MM.1S (cell line): ENCODE results near the gene PODXL2.

Experiments
- DNase-seq: peaks from one replicate; pipeline ENCODE4 v3.0.0-alpha.2; 2015
- H2AFZ ChIP-seq: fragments of 300-600 bp; sonication (generic); 2 replicates; pipeline ENCODE4 v1.6.0; 2016; ENCODE audit warnings: antibody characterized with exemption, low read length
- H3F3A ChIP-seq: fragments of 300-600 bp; sonication (generic); 2 replicates; pipeline ENCODE4 v1.6.1; 2016; ENCODE audit warnings: mild to moderate bottlenecking, antibody characterized with exemption, low read length, moderate library complexity, mixed read lengths; ENCODE audit not compliant: insufficient read depth
- H3K27ac ChIP-seq: fragments of 300-600 bp; sonication (generic); 2 replicates; pipeline ENCODE4 v1.5.1; 2016; ENCODE audit warnings: mild to moderate bottlenecking, low read length
- H3K27me3 ChIP-seq: fragments of 300-600 bp; sonication (generic); replicated peaks from 2 replicates; pipeline ENCODE4 v1.6.0; 2016; ENCODE audit warnings: low read length; ENCODE audit not compliant: insufficient read depth
- H3K36me3 ChIP-seq: fragments of 300-600 bp; sonication (generic); replicated peaks from 2 replicates; pipeline ENCODE4 v1.6.1; 2016; ENCODE audit warnings: mild to moderate bottlenecking, low read length, mixed read lengths; ENCODE audit not compliant: insufficient read depth
- H3K4me1 ChIP-seq: fragments of 300-600 bp; sonication (generic); 2 replicates; pipeline ENCODE4 v1.6.1; 2016; ENCODE audit warnings: low read length, mixed read lengths
- H3K4me2 ChIP-seq: fragments of 300-600 bp; sonication (generic); 2 replicates; pipeline ENCODE4 v1.6.0; 2016; ENCODE audit warnings: low read depth, low read length
- H3K4me3 ChIP-seq: fragments of 300-600 bp; sonication (generic); 2 replicates; pipeline ENCODE4 v1.5.1; 2016; ENCODE audit warnings: low read length, mixed read lengths
- H3K79me2 ChIP-seq: fragments of 300-600 bp; sonication (generic); 2 replicates; pipeline ENCODE4 v1.6.1; 2016; ENCODE audit warnings: mixed run types, low read length, mixed read lengths
- H3K9ac ChIP-seq: fragments of 300-600 bp; sonication (generic); 2 replicates; pipeline ENCODE4 v1.6.1; 2016; ENCODE audit warnings: low read length, mixed read lengths
- H3K9me2 ChIP-seq: fragments of 300-600 bp; sonication (generic); replicated peaks from 2 replicates; pipeline ENCODE4 v1.6.1; 2016; ENCODE audit warnings: mild to moderate bottlenecking, low read length, mixed read lengths; ENCODE audit not compliant: insufficient read depth
- H3K9me3 ChIP-seq: fragments of 300-600 bp; sonication (generic); replicated peaks from 2 replicates; pipeline ENCODE4 v1.6.1; 2016; ENCODE audit warnings: mild to moderate bottlenecking, low read length, mixed read lengths; ENCODE audit not compliant: insufficient read depth
- H4K20me1 ChIP-seq: fragments of 300-600 bp; sonication (generic); 2 replicates; pipeline ENCODE4 v1.6.1; 2016; ENCODE audit warnings: mild to moderate bottlenecking, low read length, moderate library complexity, mixed read lengths; ENCODE audit not compliant: insufficient read depth
- CTCF ChIP-seq: fragments of 300-600 bp; sonication (generic); IDR thresholded peaks from 2 replicates; pipeline ENCODE4 v1.5.1; 2016; ENCODE audit warnings: antibody characterized with exemption, low read length, mixed read lengths
- EZH2 ChIP-seq: fragments of 300-600 bp; sonication (generic); optimal IDR thresholded peaks from 2 replicates; pipeline ENCODE3; 2017; ENCODE audit warnings: low read depth, mild to moderate bottlenecking, antibody characterized with exemption, low read length, mixed read lengths
- EZH2phosphoT487 ChIP-seq: fragments of 300-600 bp; sonication (generic); IDR thresholded peaks from 2 replicates; pipeline ENCODE4 v1.6.1; 2018; ENCODE audit warnings: antibody characterized with exemption, low read length

PODXL2 gene

GRCh38 chr3:127687228-127687737 lies 58.3 kb downstream of the PODXL2 start:
- Histone ChIP-seq H3K4me2 (no peak overlapping the region), H3K27me3 (no peaks in the 10 kb centered on the region), H2AFZ (no peak overlapping the region), H4K20me1 (no peaks in the 10 kb centered on the region), H3K27ac (no peak overlapping the region), H3K9me3 (no peaks in the 10 kb centered on the region), H3K36me3 (no peaks in the 10 kb centered on the region), H3K4me3 (no peak overlapping the region), H3K79me2 (no peaks in the 10 kb centered on the region), H3K4me1 (no peaks in the 10 kb centered on the region), H3K9ac (no peak overlapping the region), H3K9me2 (no peaks in the 10 kb centered on the region), H3F3A (no peaks in the 10 kb centered on the region)
- no peak for TF ChIP-seq EZH2phosphoT487
- DNase-seq: no peak

DNA sequence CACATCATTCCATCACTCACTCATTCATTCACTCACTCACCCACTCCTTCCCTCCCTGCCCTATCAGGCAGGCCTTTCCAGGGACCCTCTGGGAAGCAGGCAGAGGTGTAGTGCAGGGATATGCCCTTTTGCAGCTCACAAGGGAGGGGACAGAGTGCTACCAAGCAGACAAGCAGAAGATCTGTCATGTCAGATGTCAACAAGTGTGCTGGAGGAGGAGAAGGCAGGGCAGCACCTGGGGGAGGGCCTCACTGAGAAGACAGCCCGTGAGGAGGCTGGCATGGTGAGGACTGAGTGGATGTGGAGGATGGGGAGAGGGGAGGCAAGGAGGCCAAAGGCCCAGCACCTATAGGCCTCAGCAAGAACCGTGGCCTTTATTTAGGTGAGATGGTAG lies 59.0 kb downstream of the PODXL2 start:
- Histone ChIP-seq H3K9me3 (no peaks in the 10 kb centered on the region), H4K20me1 (no peaks in the 10 kb centered on the region), H3K4me2 (no peak overlapping the region), H3K9ac (no peak overlapping the region), H3K36me3 (no peaks in the 10 kb centered on the region), H3K9me2 (no peaks in the 10 kb centered on the region), H3K4me1 (no peaks in the 10 kb centered on the region), H3K27me3 (no peaks in the 10 kb centered on the region), H3K79me2 (no peaks in the 10 kb centered on the region), H3K4me3 (no peak overlapping the region), H2AFZ (no peak overlapping the region), H3F3A (no peaks in the 10 kb centered on the region), H3K27ac (no peak overlapping the region)
- no peak for DNase-seq
- TF ChIP-seq CTCF (no peak), EZH2phosphoT487 (no peak), EZH2 (no peak)

GRCh38 chr3:127688416-127689265 lies 59.7 kb downstream of the PODXL2 start:
- H3F3A ChIP-seq: no peaks in the 10 kb centered on the region
- no peak overlapping the region for H2AFZ ChIP-seq
- H3K9me3 ChIP-seq: no peaks in the 10 kb centered on the region
- no peak overlapping the region for H3K27ac ChIP-seq
- DNase-seq: no peak
- no peaks in the 10 kb centered on the region for H3K79me2 ChIP-seq
- no peaks in the 10 kb centered on the region for H3K4me1 ChIP-seq
- H3K27me3 ChIP-seq: no peaks in the 10 kb centered on the region
- H3K9ac ChIP-seq: no peak overlapping the region
- no peak for TF ChIP-seq EZH2phosphoT487
- TF ChIP-seq CTCF: no peak
- no peak for TF ChIP-seq EZH2
- no peak overlapping the region for H3K4me2 ChIP-seq
- H4K20me1 ChIP-seq: no peaks in the 10 kb centered on the region
- no peaks in the 10 kb centered on the region for H3K36me3 ChIP-seq
- no peak overlapping the region for H3K4me3 ChIP-seq
- H3K9me2 ChIP-seq: no peaks in the 10 kb centered on the region

DNA sequence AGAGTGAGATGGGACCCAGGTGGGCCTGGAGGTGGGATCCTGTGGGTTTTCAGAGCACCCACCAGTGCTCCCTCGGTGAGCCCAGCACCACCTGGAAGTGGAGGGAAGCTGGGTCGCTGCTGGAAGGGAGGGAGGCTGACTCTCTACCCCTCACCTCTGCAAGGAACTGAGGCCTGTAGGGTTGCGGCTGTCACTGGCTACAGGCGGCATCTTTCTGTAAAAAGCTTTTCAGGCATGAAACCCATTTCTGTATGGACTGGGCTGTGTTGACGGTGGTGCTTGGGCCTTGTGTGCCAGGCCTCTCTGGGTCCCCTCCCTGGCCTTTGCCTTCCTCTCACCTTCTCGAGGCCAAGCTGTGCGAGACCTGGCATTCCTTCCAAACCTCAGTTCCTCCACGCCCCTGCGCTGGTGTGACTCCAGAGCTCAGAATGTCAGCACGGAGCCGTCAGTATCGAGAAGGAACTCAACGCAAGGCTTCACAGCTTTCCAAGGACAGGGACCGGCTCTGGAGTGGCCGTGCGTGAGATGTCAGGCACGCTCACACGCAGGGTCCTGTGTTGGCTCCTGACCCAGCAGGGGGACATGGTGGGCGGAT lies 60.4 kb downstream of the PODXL2 start:
- H3K4me1 ChIP-seq: no peaks in the 10 kb centered on the region
- H3K27ac ChIP-seq: no peak overlapping the region
- TF ChIP-seq CTCF (no peak), EZH2phosphoT487 (no peak), EZH2 (no peak)
- no peak for DNase-seq
- no peak overlapping the region for H3K9ac ChIP-seq
- no peaks in the 10 kb centered on the region for H3K9me2 ChIP-seq
- H3K27me3 ChIP-seq: no peaks in the 10 kb centered on the region
- no peak overlapping the region for H3K4me2 ChIP-seq
- H2AFZ ChIP-seq: no peak overlapping the region
- no peaks in the 10 kb centered on the region for H3K79me2 ChIP-seq
- H3K36me3 ChIP-seq: no peaks in the 10 kb centered on the region
- H4K20me1 ChIP-seq: no peaks in the 10 kb centered on the region
- H3K4me3 ChIP-seq: no peak overlapping the region
- H3F3A ChIP-seq: no peaks in the 10 kb centered on the region
- no peaks in the 10 kb centered on the region for H3K9me3 ChIP-seq
